CD4-positive, alpha-beta T cell (primary cell): Measurements from ENCODE around the gene TMEM30A. TPM values are rescaled to one million over a fixed set of nuclear protein-coding genes. Genes with fewer than 3 reads are reported as not detected.

Experiments
- ATAC-seq: fragments of 200-7000 bp; cut with Tn5 transposase; one replicate; pipeline ENCODE4 v1.10.0; 2022; ENCODE audit warnings: mild to moderate bottlenecking; ENCODE audit not compliant: poor library complexity
- CTCF ChIA-PET: fragments of 350-600 bp; sonication (Branson Sonifier 250); formaldehyde crosslinking; loops from one replicate; lab custom pipeline; 2021; ENCODE audit warnings: antibody characterized with exemption, inconsistent platforms; lab: Charles Lee
- POLR2A ChIA-PET: fragments of 350-600 bp; sonication (Branson Sonifier 250); formaldehyde crosslinking; loops from one replicate; lab custom pipeline; 2021; ENCODE audit warnings: antibody characterized with exemption, inconsistent platforms; lab: Charles Lee
- DNase-seq, 14 experiments: peaks; one replicate each; pipeline ENCODE4 v3.0.0-alpha.2; 2013 to 2020; ENCODE audit warnings: mixed read lengths in 2 of 14
- H3K27ac ChIP-seq, 2 donors: one replicate each; pipeline versions ENCODE4 v1.5.1 to v1.7.0; 2013; ENCODE audit warnings: low read length in 2 of 2, low read depth in 1 of 2, mild to moderate bottlenecking in 1 of 2
- H3K27me3 ChIP-seq, 2 experiments: 1 replicate in 1 of 2; 2 replicates in 1 of 2; pipeline versions ENCODE4 v1.6.1 to v1.7.0; 2013; ENCODE audit warnings: low read length in 2 of 2, control low read depth in 1 of 2, mild to moderate bottlenecking in 1 of 2, moderate library complexity in 1 of 2; ENCODE audit not compliant: insufficient read depth in 2 of 2, control insufficient read depth in 1 of 2
- H3K36me3 ChIP-seq: one replicate; pipeline ENCODE4 v1.6.1; 2013; ENCODE audit warnings: low read length, control low read depth; ENCODE audit not compliant: insufficient read depth
- H3K4me1 ChIP-seq: one replicate; pipeline ENCODE4 v1.6.1; 2013; ENCODE audit warnings: low read length, control low read depth; ENCODE audit not compliant: insufficient read depth
- H3K4me3 ChIP-seq: one replicate; pipeline ENCODE4 v1.5.1; 2013; ENCODE audit warnings: mild to moderate bottlenecking, low read length, moderate library complexity
- H3K9me3 ChIP-seq, 2 experiments: 1 replicate in 1 of 2; 2 replicates in 1 of 2; pipeline versions ENCODE4 v1.6.1 to v1.7.0; 2013; ENCODE audit warnings: low read length in 2 of 2, mild to moderate bottlenecking in 2 of 2, control low read depth in 1 of 2, moderate library complexity in 1 of 2; ENCODE audit not compliant: control insufficient read depth in 1 of 2, insufficient read depth in 1 of 2
- H3K27ac Mint-ChIP-seq: one replicate; pipeline ENCODE4 v1.8.0; 2020; ENCODE audit warnings: mixed read lengths
- H3K27me3 Mint-ChIP-seq: one replicate; pipeline ENCODE4 v1.8.0; 2021; ENCODE audit warnings: mixed read lengths
- H3K36me3 Mint-ChIP-seq: one replicate; pipeline ENCODE4 v1.8.0; 2021; ENCODE audit warnings: low read depth, mixed read lengths
- H3K4me1 Mint-ChIP-seq: one replicate; pipeline ENCODE4 v1.8.0; 2021; ENCODE audit warnings: low read depth, mixed read lengths
- H3K4me3 Mint-ChIP-seq: one replicate; pipeline ENCODE4 v1.8.0; 2020; ENCODE audit warnings: mild to moderate bottlenecking, mixed read lengths
- H3K9me3 Mint-ChIP-seq: one replicate; pipeline ENCODE4 v1.8.0; 2020; ENCODE audit warnings: mixed read lengths
- intact Hi-C, 2 experiments: fragments of 100-400 bp; cut with DNase I in 1 of 2; cut with micrococcal nuclease in 1 of 2; formaldehyde crosslinking; loops; one replicate each; pipeline versions ENCODE4 v1.15.1 to v1.9.0; 2023 to 2025; cut with DNase I, micrococcal nuclease
- total RNA-seq, 174 experiments: library from RNA in 2 of 174; stranded (reverse) in 2 of 174; gene quantifications; one replicate each; pipeline ENCODE4 v1.2.3 and lab custom pipeline; 2021 to 2026
- TF ChIP-seq, protein P1 (sequence below): fragments of 200-600 bp; IDR thresholded peaks from one replicate; pipeline ENCODE4 v1.8.0; 2022; ENCODE audit warnings: antibody characterized with exemption, mild to moderate bottlenecking

Gene TMEM30A
- total RNA-seq, 2 experiments from 2014 or later: 29.8 to 33.2 TPM

DNA sequence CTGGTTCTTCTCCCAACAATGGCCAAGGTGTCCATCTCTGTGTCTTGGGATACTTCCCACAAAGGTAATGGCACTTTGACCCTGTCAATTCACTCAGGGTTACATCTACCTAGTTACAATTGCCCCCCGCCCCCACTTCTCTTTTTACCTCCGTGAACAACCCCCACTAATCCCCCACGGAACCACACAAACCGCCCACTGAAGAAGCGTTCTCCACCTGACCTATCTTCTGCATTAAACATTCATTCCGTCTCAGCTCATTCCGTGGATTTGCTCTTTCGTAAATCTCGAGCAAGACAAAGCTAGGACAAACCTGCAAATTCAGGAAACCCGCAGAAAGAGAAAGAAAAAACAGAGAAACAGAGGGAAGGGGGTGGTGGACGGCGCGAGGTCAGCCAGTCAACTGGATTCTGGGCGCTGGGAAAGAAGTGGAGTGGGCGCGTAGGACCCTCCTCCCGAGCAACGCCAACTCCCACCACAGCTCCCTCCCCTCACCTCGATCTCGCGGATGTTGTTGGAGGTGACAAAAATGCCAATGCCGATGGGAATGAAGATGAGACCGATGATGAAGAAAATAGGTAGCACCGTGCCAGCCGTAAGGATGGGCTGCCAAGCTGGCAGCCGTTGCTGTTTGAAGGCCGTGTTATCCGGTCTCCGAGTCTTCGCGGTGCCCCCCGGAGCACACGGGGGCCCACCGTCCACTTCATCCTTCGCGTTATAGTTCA lies 523 bp downstream of the TMEM30A start:
- Mint-ChIP-seq H3K4me3 (no peak overlapping the region), H3K36me3 (peaks cover 4% of the 10 kb centered on the region), H3K27me3 (no peaks in the 10 kb centered on the region), H3K9me3 (no peaks in the 10 kb centered on the region), H3K4me1 (peaks cover 54% of the 10 kb centered on the region), H3K27ac (no peak overlapping the region)
- peaks cover 9% of the 10 kb centered on the region for H3K4me1 ChIP-seq
- POLR2A ChIA-PET: interaction anchor here (0.5 to 3.7 kb wide), 13 partner anchors 8 to 1833 kb away, joined by 3 to 61 read pairs (median 4); partner anchors contain the start of genes COX7A2, SENP6 and SLC17A5
- CTCF ChIA-PET: interaction anchor here (1.4 to 1.6 kb wide), 4 partner anchors 17 to 1630 kb away, joined by 3 to 4 read pairs (median 4); partner anchors contain the start of gene SLC17A5
- peak overlapping the region; percentile 78 for H3K4me3 ChIP-seq
- intact Hi-C loops: loop anchor here (2.0 to 5.0 kb wide), 4 partner anchors 17 to 1629 kb away; partner anchors contain the start of gene SENP6 (in 1 of the 2)
- no peaks in the 10 kb centered on the region for H3K27me3 ChIP-seq
- peak in 5 of 14 experiments; percentile 5 to 46 (median 19) for DNase-seq
- TF ChIP-seq, protein P1, sequence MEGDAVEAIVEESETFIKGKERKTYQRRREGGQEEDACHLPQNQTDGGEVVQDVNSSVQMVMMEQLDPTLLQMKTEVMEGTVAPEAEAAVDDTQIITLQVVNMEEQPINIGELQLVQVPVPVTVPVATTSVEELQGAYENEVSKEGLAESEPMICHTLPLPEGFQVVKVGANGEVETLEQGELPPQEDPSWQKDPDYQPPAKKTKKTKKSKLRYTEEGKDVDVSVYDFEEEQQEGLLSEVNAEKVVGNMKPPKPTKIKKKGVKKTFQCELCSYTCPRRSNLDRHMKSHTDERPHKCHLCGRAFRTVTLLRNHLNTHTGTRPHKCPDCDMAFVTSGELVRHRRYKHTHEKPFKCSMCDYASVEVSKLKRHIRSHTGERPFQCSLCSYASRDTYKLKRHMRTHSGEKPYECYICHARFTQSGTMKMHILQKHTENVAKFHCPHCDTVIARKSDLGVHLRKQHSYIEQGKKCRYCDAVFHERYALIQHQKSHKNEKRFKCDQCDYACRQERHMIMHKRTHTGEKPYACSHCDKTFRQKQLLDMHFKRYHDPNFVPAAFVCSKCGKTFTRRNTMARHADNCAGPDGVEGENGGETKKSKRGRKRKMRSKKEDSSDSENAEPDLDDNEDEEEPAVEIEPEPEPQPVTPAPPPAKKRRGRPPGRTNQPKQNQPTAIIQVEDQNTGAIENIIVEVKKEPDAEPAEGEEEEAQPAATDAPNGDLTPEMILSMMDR: no peak
- no peaks in the 10 kb centered on the region for H3K9me3 ChIP-seq
- peak overlapping the region; percentile 67 to 76 for H3K27ac ChIP-seq
- no peaks in the 10 kb centered on the region for H3K36me3 ChIP-seq
- peak; percentile 6 for ATAC-seq

DNA sequence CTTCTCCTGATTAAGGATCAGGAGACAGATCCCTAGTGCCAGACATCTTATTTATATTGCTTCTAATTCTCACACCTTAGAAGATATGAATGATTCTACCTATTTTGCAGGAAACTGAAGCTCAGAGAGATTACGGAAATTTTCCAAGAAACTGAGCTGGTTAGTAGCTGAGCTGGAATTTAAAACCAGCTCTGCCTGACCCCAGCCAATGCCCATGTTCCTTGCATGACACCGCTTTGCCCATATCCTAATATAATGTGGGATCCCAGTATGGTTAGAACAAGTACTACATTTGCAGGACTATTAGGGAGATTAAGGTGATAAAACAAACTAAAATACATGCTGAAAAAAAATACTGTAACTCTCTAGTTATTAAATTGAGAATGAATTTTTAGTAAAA lies 1.9 kb downstream of the TMEM30A start:
- no peaks in the 10 kb centered on the region for H3K36me3 ChIP-seq
- H3K4me1 ChIP-seq: peaks cover 10% of the 10 kb centered on the region
- Mint-ChIP-seq H3K27ac (no peak overlapping the region), H3K4me3 (no peak overlapping the region), H3K4me1 (peaks cover 57% of the 10 kb centered on the region), H3K9me3 (no peaks in the 10 kb centered on the region), H3K27me3 (no peaks in the 10 kb centered on the region), H3K36me3 (peaks cover 5% of the 10 kb centered on the region)
- DNase-seq: no peak
- ChIA-PET CTCF (no interaction called here), POLR2A (interaction anchor here (3.7 kb wide), 1 partner anchor 319 kb away, joined by 19 read pairs; the partner anchor contains the start of gene SENP6)
- ATAC-seq: no peak
- H3K4me3 ChIP-seq: peak overlapping the region; percentile 2
- no peak overlapping the region for H3K27ac ChIP-seq
- no peaks in the 10 kb centered on the region for H3K27me3 ChIP-seq
- TF ChIP-seq, protein P1: no peak
- intact Hi-C loops: loop anchor here in 1 of 2 experiments (5.0 kb wide), 1 partner anchor 320 kb away; the partner anchor contains the start of gene SENP6
- no peaks in the 10 kb centered on the region for H3K9me3 ChIP-seq

DNA sequence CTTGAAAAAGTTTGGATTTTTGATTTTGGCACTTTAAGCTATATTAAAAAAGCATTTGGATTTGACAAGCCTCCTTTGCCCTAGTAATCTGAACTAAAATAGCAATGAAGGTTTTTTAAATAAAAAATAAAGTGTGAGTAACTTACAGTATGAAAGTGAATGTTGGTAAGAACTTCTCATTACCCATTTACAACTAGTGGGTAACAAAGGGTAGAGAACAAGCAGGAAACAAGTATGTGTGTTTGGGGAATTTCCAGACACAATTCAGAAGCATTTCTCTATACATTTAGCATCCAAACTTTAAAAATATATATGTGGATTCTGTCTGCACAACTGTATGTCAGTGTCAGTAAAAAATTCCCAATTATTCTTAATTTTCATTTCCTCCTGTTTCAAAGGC lies 2.9 kb downstream of the TMEM30A start:
- ATAC-seq (no peak), DNase-seq (peak in 2 of 14 experiments; percentile 43)
- Histone ChIP-seq H3K4me1 (peaks cover 14% of the 10 kb centered on the region), H3K27ac (no peak overlapping the region), H3K4me3 (no peak overlapping the region), H3K36me3 (peaks cover 3% of the 10 kb centered on the region), H3K9me3 (no peaks in the 10 kb centered on the region), H3K27me3 (no peaks in the 10 kb centered on the region)
- intact Hi-C loops: loop anchor here in 1 of 2 experiments (5.0 kb wide), 1 partner anchor 321 kb away; the partner anchor contains the start of gene SENP6
- peak overlapping the region; percentile 69 for H3K4me3 Mint-ChIP-seq
- no peaks in the 10 kb centered on the region for H3K27me3 Mint-ChIP-seq
- ChIA-PET CTCF (interaction anchor here (1.5 kb wide), 1 partner anchor 15 kb away, joined by 5 read pairs; no protein-coding TSS in a partner anchor), POLR2A (no interaction called here)
- H3K36me3 Mint-ChIP-seq: peaks cover 9% of the 10 kb centered on the region
- H3K4me1 Mint-ChIP-seq: peaks cover 51% of the 10 kb centered on the region
- no peaks in the 10 kb centered on the region for H3K9me3 Mint-ChIP-seq
- H3K27ac Mint-ChIP-seq: no peak overlapping the region
- TF ChIP-seq, protein P1: no peak
